NT2/D1 (cell line): ENCODE results near the gene CSNK1G1.

ENCODE experiments used
- YY1 ChIP-seq: IDR thresholded peaks from 2 replicates; pipeline ENCODE4 v1.6.1; 2011; ENCODE audit not compliant: insufficient read length, insufficient read depth
- ZNF274 ChIP-seq: IDR thresholded peaks from 2 replicates; pipeline ENCODE4 v1.6.1; 2011; ENCODE audit warnings: mild to moderate bottlenecking, low read depth, low read length

- no peak for TF ChIP-seq YY1
- TF ChIP-seq ZNF274 = no peak
These were observed 221.6 kb downstream of the CSNK1G1 start for GRCh38 chr15:64134345-64134829.
